GM06990 (cell line): ENCODE measurements around the gene PELI2.

Experiments
- DNase-seq: peaks from one replicate; pipeline ENCODE4 v3.0.0-alpha.2; 2011; ENCODE audit not compliant: insufficient read length; ENCODE audit errors: extremely low read depth
- H3K27me3 ChIP-seq: replicated peaks from 2 replicates; pipeline ENCODE4 v1.6.0; 2011; ENCODE audit warnings: low read length; ENCODE audit not compliant: control insufficient read depth, insufficient read depth
- H3K36me3 ChIP-seq: 2 replicates; pipeline ENCODE4 v1.5.1; 2011; ENCODE audit warnings: low read length; ENCODE audit not compliant: control insufficient read depth, insufficient read depth
- H3K4me3 ChIP-seq: replicated peaks from 2 replicates; pipeline ENCODE4 v1.5.1; 2011; ENCODE audit warnings: low read depth, mild to moderate bottlenecking, control low read depth, low read length
- CTCF ChIP-seq: IDR thresholded peaks from 2 replicates; pipeline ENCODE4 v1.5.1; 2011; ENCODE audit warnings: low read length, control low read depth, mild to moderate bottlenecking, inconsistent platforms; ENCODE audit not compliant: insufficient read depth, poor library complexity, severe bottlenecking

Gene PELI2

GRCh38 chr14:56131865-56132833, 13.9 kb downstream of the PELI2 start:
- no peak for TF ChIP-seq CTCF
- no peak for DNase-seq
- Histone ChIP-seq H3K36me3 (no peaks in the 10 kb centered on the region), H3K4me3 (no peak overlapping the region), H3K27me3 (no peaks in the 10 kb centered on the region)

- TF ChIP-seq CTCF: no peak
- Histone ChIP-seq H3K4me3 (no peak overlapping the region), H3K36me3 (no peaks in the 10 kb centered on the region), H3K27me3 (no peaks in the 10 kb centered on the region)
- DNase-seq: no peak
These were observed 15.3 kb downstream of the PELI2 start for GRCh38 chr14:56133547-56133946.

GRCh38 chr14:56135001-56135400, 16.8 kb downstream of the PELI2 start:
- no peaks in the 10 kb centered on the region for H3K36me3 ChIP-seq
- no peak for TF ChIP-seq CTCF
- DNase-seq: no peak
- no peaks in the 10 kb centered on the region for H3K27me3 ChIP-seq
- H3K4me3 ChIP-seq: no peak overlapping the region

- no peaks in the 10 kb centered on the region for H3K36me3 ChIP-seq
- DNase-seq: no peak
- no peak overlapping the region for H3K4me3 ChIP-seq
- no peaks in the 10 kb centered on the region for H3K27me3 ChIP-seq
- no peak for TF ChIP-seq CTCF
These were observed 17.5 kb downstream of the PELI2 start for GRCh38 chr14:56135668-56136067.

- H3K4me3 ChIP-seq: no peak overlapping the region
- no peaks in the 10 kb centered on the region for H3K36me3 ChIP-seq
- no peak for TF ChIP-seq CTCF
- DNase-seq: no peak
- no peaks in the 10 kb centered on the region for H3K27me3 ChIP-seq
These were observed 18.6 kb downstream of the PELI2 start for GRCh38 chr14:56136571-56137452.
